GM19023 (cell line): ENCODE data around the gene LYRM1.

ENCODE experiments used
- ATAC-seq: cut with Tn5 transposase; IDR thresholded peaks from one replicate; pipeline ENCODE4 v1.9.1; 2021; ENCODE audit warnings: mild to moderate bottlenecking, moderate library complexity; ENCODE audit not compliant: unreplicated experiment

LYRM1 gene

DNA sequence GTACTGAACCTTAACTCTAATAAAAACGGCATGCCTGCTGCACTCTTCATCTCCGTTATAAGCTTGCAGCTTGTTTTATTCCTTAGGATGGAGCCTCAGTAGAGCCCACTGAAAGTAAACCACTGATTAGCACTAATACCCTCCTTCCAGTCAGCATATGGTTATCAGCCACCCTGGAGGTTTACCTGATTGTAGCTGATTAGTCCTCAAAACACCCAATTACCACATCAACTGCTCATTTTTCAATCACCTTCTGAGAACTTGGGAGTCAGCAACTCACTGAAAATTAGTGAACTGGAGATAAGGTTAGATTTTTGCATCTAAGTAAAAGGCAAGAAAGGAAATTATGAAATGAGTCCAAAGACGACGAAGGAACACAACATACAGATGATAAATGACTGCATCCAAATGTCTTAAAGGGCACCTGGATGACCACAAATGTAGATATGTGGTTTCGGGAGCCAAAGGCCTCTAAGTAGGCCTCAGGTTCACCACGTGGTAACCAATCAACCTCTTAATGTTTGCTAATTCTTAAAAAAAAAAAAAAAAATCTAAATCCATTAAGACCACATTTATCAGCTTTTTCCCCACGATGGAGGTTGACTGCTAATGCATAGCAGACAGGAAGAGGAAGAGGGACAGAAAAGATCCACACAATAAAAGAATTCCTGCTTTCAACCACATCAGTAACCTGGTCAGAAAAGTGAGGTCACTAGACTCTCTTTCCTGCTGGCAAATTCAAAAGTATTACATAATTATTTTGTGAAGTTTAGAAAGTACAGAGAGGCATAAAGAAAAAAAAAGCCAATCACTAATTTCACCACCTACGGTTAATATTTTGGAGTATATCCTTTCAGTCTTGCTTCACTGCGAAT is 28.4 kb upstream of the LYRM1 start:
- ATAC-seq = no peak

GRCh38 chr16:20873331-20873730 is 27.2 kb upstream of the LYRM1 start:
- no peak for ATAC-seq

DNA sequence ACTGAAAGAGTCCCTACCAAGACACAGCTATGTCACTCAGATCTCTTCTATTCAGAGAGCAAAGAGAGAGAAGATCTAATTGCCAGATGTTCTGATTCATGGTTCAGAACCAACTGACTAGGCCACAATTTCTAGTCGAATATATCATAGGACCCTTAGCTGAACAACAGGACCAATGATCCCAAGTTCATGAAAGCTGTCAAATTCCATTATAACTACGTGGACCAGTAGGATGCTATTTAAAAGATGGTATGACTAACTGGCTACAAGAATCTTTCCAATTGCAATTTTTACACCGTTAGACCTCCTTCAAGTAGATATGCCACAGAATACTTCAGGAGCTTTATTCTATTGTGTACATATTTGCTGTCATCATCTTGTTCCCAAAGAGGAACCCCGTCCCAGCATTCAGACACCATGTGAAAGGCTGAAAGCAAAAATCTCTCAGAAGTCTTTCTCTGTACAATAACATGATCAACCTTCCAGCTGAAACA is 26.4 kb upstream of the LYRM1 start:
- no peak for ATAC-seq

GRCh38 chr16:20875355-20875650 is 25.3 kb upstream of the LYRM1 start:
- no peak for ATAC-seq

DNA sequence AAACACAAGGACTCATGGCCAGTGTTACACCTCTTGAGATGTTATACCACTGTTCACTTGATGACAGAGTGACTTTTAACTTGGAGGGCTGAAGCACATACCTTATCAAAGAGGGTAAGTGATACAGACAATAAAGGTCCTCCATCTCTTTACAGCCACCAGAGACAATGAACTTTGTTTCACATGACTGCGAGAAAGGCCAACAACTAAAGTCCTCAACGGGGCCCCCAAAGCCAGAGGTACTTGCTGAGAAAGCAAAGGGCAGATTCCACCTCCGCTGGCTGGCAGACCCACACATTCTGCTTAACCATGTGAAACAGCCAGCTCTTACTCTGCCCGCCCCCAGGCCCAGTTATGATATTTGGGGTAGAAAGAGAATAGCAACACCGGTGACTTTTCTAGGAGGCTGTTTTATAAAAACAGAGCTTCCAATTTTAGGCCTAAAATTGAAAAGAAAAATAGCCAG is 21.9 kb upstream of the LYRM1 start:
- ATAC-seq = no peak

DNA sequence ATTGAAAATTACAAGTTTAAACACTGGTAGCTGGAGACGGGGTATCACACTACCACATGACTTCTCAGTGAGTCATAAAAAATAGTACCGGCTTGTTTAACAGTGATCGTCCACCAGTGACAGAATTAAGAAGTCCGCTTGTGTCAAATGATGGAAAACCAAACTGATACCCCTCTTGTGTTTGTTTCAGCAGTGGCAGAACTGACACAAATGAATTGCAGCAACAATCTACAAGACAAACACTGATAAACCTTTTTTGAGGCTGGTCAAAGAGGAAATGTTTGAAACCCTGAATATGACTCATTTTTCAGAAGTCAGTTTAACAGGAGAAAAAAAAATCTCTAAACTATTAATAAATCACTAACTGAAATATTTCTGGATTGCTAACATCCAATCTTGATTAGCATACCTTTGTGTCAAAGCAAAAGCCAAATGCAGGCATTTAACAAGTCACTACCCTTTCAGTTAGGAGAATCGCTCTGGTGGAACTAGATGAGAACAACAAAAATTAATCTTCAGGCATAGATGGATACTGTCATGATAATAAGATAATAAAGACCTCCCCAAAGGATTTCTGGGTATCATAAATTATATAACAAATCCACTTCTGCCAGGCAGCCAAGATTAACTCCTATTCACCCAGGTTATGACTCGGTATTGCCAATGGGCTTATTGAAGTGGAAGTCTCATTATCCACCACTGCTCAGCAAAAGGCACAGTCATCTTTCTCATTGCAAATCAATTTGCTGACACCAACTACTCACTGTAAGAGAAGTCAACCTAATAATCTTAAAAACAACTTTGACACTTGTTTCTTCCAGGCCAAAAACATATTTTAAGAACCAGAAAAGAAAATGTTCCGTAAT is 21.2 kb upstream of the LYRM1 start:
- ATAC-seq = no peak

DNA sequence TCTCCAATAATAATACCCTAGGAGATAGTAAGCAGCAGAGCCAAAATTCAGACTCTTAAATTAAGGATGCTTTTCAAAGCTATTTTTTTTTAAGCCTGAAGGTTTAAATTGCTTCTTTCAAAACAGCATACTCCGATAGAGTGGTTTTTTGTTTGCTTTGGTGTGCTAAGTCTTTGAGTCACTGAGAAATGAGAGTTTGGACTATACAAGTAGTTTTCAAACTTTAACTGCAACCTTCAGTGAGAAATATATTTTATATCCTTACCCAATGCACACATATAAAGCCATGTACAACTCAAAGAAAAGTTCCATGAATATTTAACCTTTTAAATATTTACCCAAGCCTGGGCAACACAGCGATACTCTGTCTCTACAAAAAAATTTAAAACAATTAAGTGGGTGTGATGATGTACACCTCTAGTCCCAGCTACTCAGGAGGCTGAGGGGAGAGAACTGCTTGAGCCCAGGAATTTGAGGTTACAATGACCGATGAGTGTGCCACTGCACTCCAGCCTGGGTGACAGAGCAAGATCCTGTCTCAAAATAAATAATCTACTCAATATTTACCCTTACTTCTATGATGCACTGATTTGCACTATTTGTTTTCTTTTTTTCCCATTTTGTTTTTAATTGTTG is 19.6 kb upstream of the LYRM1 start:
- no peak for ATAC-seq

- ATAC-seq = no peak
These were observed 19.1 kb upstream of the LYRM1 start for GRCh38 chr16:20881503-20881878.

DNA sequence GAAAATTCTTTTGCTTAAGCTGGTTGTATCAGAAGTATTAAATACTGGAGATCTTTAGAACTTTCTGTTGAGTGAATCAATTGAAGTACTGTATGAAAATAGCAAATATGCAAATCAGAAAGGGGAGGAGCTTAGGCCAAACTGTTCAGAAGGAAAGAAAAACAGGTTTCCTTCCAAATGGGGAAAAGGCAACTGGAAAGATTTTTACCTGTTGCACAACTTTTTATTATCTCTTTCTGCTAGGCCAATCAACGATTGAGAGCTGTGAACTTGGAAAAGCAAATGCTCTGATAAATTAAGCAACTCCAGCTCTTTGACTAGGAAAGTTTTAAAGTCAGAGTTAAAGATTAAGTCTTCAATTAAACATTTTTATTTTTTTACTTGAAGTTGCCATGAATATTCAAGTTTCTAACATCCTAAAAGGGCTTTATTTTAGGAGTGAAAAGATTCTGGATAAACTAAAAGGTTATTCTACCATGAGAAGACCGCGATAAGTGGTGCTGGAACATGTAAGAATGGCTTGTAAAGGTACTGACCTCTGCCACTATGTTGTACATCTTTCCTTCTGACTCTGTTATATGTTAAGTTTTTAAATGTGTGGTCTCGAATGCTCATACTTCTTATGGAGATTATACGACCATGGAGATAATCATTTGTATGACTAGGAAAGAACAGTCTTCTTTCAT is 16.9 kb upstream of the LYRM1 start:
- no peak for ATAC-seq

DNA sequence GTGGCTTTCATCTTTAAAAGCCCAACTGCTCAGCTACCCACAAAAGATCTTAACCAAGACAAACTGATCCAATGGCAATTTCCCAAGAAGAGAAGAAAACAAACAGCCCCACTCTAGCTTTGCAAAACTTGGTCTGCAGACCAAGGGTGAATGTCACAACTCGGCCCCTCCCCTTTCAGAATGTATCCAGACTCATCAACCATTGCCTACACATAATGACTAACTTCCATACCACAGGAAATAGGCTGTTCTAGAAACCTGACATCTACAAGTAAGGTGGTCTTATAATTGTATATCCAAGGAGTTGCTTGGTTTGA is 16.4 kb upstream of the LYRM1 start:
- no peak for ATAC-seq

- ATAC-seq = no peak
These were observed 14.3 kb upstream of the LYRM1 start for GRCh38 chr16:20886320-20886719.

- ATAC-seq = no peak
These were observed 13.4 kb upstream of the LYRM1 start for GRCh38 chr16:20887207-20887606.

GRCh38 chr16:20889625-20890275 is 10.8 kb upstream of the LYRM1 start:
- no peak for ATAC-seq

DNA sequence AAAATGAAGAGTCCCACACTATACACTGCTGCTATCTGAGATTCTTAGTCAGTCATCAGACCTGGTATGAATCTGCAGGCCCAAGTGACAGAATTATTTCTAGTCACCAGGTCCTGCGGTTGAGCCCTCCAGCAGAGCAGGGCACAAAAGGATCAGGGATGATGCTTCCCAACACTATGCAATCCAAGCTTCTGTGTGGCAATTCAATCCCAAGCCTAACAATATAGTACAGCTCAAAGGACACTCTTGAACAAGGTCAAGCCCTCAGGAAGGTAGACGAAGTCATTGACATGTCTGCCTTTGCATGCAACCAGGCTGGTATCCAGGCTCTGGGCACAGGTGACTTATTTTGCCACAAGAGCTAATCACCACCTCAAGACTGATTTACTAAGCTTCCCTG is 6.2 kb upstream of the LYRM1 start:
- no peak for ATAC-seq

GRCh38 chr16:20897253-20897897 is 3.2 kb upstream of the LYRM1 start:
- no peak for ATAC-seq

DNA sequence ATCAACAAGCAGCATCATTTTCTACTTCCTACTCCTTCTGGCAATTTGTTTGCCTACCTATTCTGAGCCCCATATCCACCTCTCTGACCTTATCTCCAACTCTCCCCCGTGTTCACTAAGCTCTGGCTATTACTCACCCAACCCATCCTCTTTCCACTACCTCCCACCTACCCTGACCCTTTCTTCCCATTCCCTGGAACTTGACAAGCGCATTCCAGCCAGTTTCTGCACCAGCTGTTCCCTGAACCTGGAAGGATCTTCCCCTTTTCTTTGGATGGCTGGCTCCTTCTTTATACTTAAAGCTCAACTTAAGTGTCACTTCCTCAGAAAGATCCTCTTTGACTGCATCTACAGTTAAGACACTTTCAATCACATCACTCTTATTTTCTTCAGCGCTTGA is 2.6 kb upstream of the LYRM1 start:
- ATAC-seq = no peak

DNA sequence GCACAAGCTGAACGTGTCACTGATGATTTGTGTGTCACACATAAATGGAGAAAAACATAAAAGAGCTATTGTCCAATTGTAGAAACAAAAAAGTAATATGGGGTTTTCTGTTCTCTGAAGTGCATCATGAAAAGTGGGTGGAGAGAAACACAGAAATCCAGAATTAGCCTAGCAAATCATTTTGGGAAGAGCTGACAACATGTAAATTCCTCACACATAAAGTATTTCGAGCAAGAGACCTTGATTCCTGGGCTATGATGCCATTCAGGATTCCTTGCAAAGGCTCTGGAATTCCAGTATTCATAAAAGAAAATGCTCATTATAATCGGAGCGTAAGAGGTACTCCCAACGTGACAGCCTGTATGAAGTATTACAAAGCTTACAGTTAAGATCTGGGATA is 1.5 kb upstream of the LYRM1 start:
- no peak for ATAC-seq

DNA sequence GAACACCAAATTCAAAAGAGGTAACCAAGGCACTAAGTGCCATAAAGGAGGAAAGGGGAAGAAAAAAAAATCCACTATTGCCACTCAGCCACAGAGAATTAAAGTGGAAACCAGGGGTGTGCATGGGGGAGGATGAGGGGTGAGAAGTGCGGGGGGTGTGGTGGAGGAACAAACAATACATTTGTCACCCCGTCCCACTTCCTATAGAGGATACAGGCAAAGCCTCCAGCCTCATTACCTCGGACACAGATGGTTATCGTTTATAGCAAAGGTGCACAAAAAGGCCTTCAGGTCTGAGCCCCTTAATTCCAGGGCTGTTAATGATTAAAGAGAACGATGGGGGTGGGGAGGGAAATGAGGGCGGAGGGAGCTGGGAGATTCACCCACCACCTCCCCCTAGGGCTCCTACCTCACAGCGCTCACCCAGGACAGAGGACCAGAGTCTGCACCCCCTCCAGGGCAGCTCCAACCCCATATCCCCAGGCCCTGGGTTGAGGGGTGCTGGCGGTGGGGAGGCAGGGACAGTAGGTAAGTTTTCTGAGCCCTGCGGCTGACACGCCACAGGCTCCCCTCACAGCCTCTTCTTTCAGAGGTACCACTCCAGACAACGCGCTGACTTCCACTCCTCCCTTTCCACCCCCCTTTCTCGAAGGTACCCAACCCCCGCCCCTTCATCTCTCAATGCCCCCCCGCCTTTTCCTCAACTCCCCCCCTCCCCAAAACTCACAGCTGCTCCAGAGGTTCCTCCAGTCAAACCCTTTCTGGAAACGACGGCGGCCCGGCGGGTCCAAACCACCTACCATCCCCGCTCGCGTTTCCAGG is 883 bp upstream of the LYRM1 start:
- ATAC-seq = no peak

- ATAC-seq = no peak
These were observed 481 bp downstream of the LYRM1 start for GRCh38 chr16:20901068-20901435.
